ENCODE measurements around the gene EAPP. TPM values are rescaled to one million over a fixed set of nuclear protein-coding genes. Genes with fewer than 3 reads are reported as not detected.
"Not testable (repeated sequence)": the region's sequence is repeated elsewhere in the genome, so short reads cannot be mapped to it uniquely, and the experiment has no call there.

The EAPP gene
- total RNA-seq, 1 donor from 2014 or later, result 43.3 TPM

DNA sequence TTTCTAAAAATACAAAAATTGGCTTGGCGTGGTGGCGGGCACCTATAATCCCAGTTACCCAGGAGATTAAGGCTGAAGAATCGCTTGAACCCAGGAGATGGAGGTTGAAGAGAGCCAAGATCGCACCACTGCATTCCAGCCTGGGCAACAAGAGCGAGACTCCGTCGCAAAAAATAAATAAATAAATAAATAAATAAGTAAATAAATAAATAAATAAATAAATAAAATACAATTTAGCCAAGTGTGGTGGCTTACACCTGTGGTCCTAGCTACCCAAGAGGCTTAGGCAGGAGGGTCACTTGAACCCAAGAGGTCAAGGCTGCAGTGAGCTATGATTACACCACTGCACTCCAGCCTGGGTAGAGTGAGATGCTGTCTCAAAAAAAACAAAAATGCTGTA, 51.0 kb downstream of the EAPP start:
- no peaks in the 10 kb centered on the region for H3K36me3 ChIP-seq (ENCODE audit: control insufficient read depth in 3 of 3, insufficient read depth in 3 of 3, low read length in 3 of 3)
- H3K27me3 ChIP-seq (ENCODE audit: control insufficient read depth in 3 of 3, insufficient read depth in 3 of 3, low read length in 3 of 3), result no peaks in the 10 kb centered on the region
- no peak overlapping the region for H3K4me3 ChIP-seq (ENCODE audit: low read length in 3 of 3)
- no peaks in the 10 kb centered on the region for H3K4me1 ChIP-seq (ENCODE audit: control insufficient read depth in 3 of 3, insufficient read depth in 3 of 3, low read length in 3 of 3)
- H3K9ac ChIP-seq (ENCODE audit: low read depth in 1 of 3, low read length in 3 of 3), result no peak overlapping the region
- no peaks in the 10 kb centered on the region for H3K9me3 ChIP-seq (ENCODE audit: control insufficient read depth in 3 of 3, low read length in 3 of 3)
- no peak overlapping the region for H3K27ac ChIP-seq (ENCODE audit: low read depth, low read length)

DNA sequence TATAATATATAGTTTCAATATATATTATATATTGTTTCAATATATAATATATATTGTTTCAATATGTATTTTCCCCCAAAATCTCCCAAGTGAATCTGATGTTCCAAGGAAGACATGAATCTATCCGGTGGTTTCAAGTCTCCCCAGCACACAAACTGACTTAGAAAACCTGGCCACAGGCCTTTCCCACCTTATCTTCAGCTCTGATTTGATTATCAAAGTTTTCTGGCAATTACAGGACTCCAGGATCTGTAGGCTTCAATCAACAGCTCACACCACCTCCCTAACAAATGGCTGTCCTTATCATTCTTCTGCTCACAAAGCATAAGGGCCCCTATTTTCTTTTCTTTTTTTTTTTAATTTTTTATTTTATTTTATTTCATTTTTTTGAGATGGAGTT, 54.8 kb downstream of the EAPP start:
- Histone ChIP-seq H3K9ac (ENCODE audit: low read depth in 1 of 3, low read length in 3 of 3) (no peak overlapping the region), H3K27ac (ENCODE audit: low read depth, low read length) (no peak overlapping the region), H3K36me3 (ENCODE audit: control insufficient read depth in 3 of 3, insufficient read depth in 3 of 3, low read length in 3 of 3) (no peaks in the 10 kb centered on the region), H3K27me3 (ENCODE audit: control insufficient read depth in 3 of 3, insufficient read depth in 3 of 3, low read length in 3 of 3) (no peaks in the 10 kb centered on the region), H3K4me3 (ENCODE audit: low read length in 3 of 3) (no peak overlapping the region), H3K4me1 (ENCODE audit: control insufficient read depth in 3 of 3, insufficient read depth in 3 of 3, low read length in 3 of 3) (no peaks in the 10 kb centered on the region), H3K9me3 (ENCODE audit: control insufficient read depth in 3 of 3, low read length in 3 of 3) (no peaks in the 10 kb centered on the region)

DNA sequence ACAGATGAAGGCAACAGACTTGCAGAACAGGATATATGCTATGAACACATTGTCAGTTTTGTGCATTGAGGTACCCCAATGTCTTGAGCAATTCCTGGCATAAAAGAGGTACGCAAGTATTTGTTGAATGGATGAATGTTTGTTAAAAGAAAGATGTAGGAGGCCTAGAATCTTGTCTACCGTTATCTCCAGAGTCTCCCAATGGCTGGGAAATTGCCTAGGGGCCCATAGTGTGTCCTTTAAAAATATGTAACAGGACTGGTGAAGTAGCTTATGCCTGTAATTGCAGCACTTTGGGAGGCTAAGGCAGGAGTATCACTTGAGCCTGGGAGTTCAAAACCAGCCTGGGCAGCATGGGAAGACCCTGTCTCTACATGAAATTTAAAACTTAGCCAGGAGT, 57.0 kb downstream of the EAPP start:
- Histone ChIP-seq H3K9ac (ENCODE audit: low read depth in 1 of 3, low read length in 3 of 3) (no peak overlapping the region), H3K4me1 (ENCODE audit: control insufficient read depth in 3 of 3, insufficient read depth in 3 of 3, low read length in 3 of 3) (no peaks in the 10 kb centered on the region), H3K27me3 (ENCODE audit: control insufficient read depth in 3 of 3, insufficient read depth in 3 of 3, low read length in 3 of 3) (no peaks in the 10 kb centered on the region), H3K4me3 (ENCODE audit: low read length in 3 of 3) (no peak overlapping the region), H3K9me3 (ENCODE audit: control insufficient read depth in 3 of 3, low read length in 3 of 3) (no peaks in the 10 kb centered on the region), H3K27ac (ENCODE audit: low read depth, low read length) (no peak overlapping the region), H3K36me3 (ENCODE audit: control insufficient read depth in 3 of 3, insufficient read depth in 3 of 3, low read length in 3 of 3) (no peaks in the 10 kb centered on the region)

DNA sequence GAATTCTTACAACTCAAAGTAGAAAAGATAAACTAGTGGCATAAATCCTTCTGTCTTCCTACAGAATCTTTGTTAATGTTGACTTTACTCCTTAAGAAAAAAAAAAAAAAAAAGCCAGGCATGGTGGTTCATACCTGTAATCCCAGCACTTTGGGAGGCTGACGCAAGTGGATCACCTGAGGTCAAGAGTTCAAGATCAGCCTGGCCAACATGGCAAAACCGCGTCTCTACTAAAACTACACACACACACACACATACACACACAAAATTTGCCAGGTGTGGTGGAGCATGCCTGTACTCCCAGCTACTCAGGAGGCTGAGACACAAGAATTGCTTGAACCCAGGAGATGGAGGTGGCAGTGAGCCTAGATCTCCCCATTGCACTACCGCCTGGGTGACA, 59.8 kb downstream of the EAPP start:
- no peaks in the 10 kb centered on the region for H3K9me3 ChIP-seq (ENCODE audit: control insufficient read depth in 3 of 3, low read length in 3 of 3)
- no peaks in the 10 kb centered on the region for H3K27me3 ChIP-seq (ENCODE audit: control insufficient read depth in 3 of 3, insufficient read depth in 3 of 3, low read length in 3 of 3)
- no peaks in the 10 kb centered on the region for H3K4me1 ChIP-seq (ENCODE audit: control insufficient read depth in 3 of 3, insufficient read depth in 3 of 3, low read length in 3 of 3)
- H3K36me3 ChIP-seq (ENCODE audit: control insufficient read depth in 3 of 3, insufficient read depth in 3 of 3, low read length in 3 of 3), result no peaks in the 10 kb centered on the region
- no peak overlapping the region for H3K9ac ChIP-seq (ENCODE audit: low read depth in 1 of 3, low read length in 3 of 3)
- H3K27ac ChIP-seq (ENCODE audit: low read depth, low read length), result no peak overlapping the region
- H3K4me3 ChIP-seq (ENCODE audit: low read length in 3 of 3), result no peak overlapping the region

DNA sequence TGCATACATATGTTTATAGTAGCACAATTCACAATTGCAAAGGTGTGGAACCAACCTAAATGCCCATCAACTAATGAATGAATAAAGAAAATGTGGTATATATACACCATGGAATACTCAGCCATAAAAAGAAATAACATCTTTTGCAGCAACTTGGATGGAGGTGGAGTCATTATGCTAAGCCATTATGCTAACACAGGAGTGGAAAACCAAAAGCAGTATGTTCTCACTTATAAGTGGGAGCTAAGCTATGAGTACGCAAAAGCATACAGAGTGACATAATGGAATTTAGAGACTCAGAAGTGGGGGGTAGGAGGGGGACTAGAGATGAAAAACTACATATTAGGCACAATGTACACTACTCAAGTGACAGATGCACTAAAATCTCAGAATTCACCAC, 61.2 kb downstream of the EAPP start:
- Histone ChIP-seq H3K36me3 (ENCODE audit: control insufficient read depth in 3 of 3, insufficient read depth in 3 of 3, low read length in 3 of 3) (no peaks in the 10 kb centered on the region), H3K4me3 (ENCODE audit: low read length in 3 of 3) (no peak overlapping the region), H3K27me3 (ENCODE audit: control insufficient read depth in 3 of 3, insufficient read depth in 3 of 3, low read length in 3 of 3) (no peaks in the 10 kb centered on the region), H3K9me3 (ENCODE audit: control insufficient read depth in 3 of 3, low read length in 3 of 3) (no peaks in the 10 kb centered on the region), H3K27ac (ENCODE audit: low read depth, low read length) (no peak overlapping the region), H3K4me1 (ENCODE audit: control insufficient read depth in 3 of 3, insufficient read depth in 3 of 3, low read length in 3 of 3) (no peaks in the 10 kb centered on the region), H3K9ac (ENCODE audit: low read depth in 1 of 3, low read length in 3 of 3) (no peak overlapping the region)

DNA sequence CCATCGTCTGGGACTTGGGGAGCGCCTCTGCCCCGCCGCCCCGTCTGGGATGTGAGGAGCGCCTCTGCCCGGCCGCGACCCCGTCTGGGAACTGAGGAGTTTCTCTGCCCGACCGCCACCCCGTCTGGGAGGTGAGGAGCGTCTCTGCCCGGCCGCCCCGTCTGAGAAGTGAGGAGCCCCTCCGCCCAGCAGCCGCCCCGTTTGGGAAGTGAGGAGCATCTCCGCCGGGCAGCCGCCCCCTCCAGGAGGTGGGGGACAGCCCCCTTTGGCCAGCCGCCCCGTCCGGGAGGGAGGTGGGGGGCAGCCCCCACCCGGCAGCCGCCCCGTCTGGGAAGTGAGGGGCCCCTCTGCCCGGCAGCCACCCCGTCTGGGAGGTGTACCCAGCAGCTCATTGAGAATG, 63.5 kb downstream of the EAPP start:
- H3K9me3 ChIP-seq (ENCODE audit: control insufficient read depth in 3 of 3, low read length in 3 of 3); H3K27me3 ChIP-seq (ENCODE audit: control insufficient read depth in 3 of 3, insufficient read depth in 3 of 3, low read length in 3 of 3); H3K4me3 ChIP-seq (ENCODE audit: low read length in 3 of 3): not testable (repeated sequence)

DNA sequence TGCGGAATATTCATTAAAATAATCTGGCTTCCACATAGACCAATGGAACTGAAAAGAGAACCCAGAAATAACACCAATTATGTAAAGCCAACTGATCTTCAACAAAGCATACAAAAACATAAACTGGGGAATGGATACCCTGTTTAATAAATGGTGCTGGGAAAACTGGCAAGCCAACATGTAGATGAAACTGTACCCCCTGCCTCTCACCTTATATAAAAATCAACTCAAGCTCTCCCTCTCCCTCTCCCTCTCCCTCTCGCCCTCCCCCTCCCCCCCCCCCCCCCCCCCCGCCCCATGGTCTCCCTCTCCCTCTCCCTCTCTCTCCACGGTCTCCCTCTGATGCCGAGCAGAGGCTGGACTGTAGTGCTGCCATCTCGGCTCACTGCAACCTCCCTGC, 64.3 kb downstream of the EAPP start:
- Histone ChIP-seq H3K27me3 (ENCODE audit: control insufficient read depth in 3 of 3, insufficient read depth in 3 of 3, low read length in 3 of 3) (no peaks in the 10 kb centered on the region), H3K9ac (ENCODE audit: low read depth in 1 of 3, low read length in 3 of 3) (no peak overlapping the region), H3K4me3 (ENCODE audit: low read length in 3 of 3) (no peak overlapping the region), H3K27ac (ENCODE audit: low read depth, low read length) (no peak overlapping the region), H3K36me3 (ENCODE audit: control insufficient read depth in 3 of 3, insufficient read depth in 3 of 3, low read length in 3 of 3) (no peaks in the 10 kb centered on the region), H3K9me3 (ENCODE audit: control insufficient read depth in 3 of 3, low read length in 3 of 3) (no peaks in the 10 kb centered on the region), H3K4me1 (ENCODE audit: control insufficient read depth in 3 of 3, insufficient read depth in 3 of 3, low read length in 3 of 3) (no peaks in the 10 kb centered on the region)

More for the DNA sequence above, 63.5 kb downstream of the EAPP start:
- not testable (repeated sequence) for H3K9ac ChIP-seq (ENCODE audit: low read depth in 1 of 3, low read length in 3 of 3); H3K4me1 ChIP-seq (ENCODE audit: control insufficient read depth in 3 of 3, insufficient read depth in 3 of 3, low read length in 3 of 3); H3K36me3 ChIP-seq (ENCODE audit: control insufficient read depth in 3 of 3, insufficient read depth in 3 of 3, low read length in 3 of 3); H3K27ac ChIP-seq (ENCODE audit: low read depth, low read length)

DNA sequence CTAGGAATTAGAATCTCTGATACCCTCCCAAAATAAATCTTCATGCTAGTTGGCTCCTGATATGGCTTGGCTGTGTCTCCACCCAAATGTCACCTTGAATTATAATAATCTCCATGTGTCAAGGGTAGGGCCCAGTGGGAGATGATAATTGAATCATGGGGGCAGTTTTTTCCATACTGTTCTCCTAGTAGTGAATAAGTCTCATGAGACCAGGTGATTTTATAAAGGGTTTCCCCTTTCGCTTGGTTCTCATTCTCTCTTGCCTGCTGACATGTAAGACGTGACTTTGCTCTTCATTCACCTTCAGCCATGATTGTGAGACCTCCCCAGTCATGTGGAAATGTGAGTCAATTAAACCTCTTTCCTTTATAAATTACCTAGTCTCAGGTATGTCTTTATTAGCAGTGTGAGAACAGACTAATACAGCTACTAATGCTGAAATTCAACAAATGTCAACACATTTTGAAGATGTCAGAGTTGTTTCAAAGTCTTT, 65.3 kb downstream of the EAPP start:
- no peak overlapping the region for H3K27ac ChIP-seq (ENCODE audit: low read depth, low read length)

DNA sequence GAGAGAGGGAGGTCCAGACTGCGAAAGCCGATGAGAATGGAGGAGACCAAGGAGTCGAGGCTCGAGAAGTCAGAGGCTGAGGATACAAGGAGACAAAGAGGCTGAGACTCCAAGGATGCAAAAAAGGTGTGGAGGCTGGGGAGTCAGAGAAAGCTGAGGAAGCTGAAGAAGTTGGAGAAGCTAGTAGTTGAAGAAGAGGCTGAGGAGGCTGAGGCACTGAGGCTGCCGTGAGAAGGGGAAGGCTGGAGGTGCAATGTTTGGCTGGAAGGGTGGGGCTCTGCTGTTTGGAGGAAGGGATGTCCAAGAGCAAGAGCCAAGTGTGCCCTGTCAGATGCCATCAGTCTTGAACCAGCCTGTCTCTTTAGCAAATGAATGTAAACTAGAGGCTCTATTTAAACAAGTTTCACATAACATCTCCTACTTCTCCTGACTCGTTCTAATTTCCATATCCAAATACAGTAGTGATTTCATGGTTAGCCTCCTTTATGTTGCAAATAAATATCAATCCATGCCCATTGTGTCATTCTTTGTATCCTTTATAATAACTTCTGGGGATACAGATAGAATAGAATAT, 66.7 kb downstream of the EAPP start:
- no peak overlapping the region for H3K27ac ChIP-seq (ENCODE audit: low read depth, low read length)
- no peaks in the 10 kb centered on the region for H3K9me3 ChIP-seq (ENCODE audit: control insufficient read depth in 3 of 3, low read length in 3 of 3)
- H3K4me1 ChIP-seq (ENCODE audit: control insufficient read depth in 3 of 3, insufficient read depth in 3 of 3, low read length in 3 of 3), result no peaks in the 10 kb centered on the region
- no peaks in the 10 kb centered on the region for H3K27me3 ChIP-seq (ENCODE audit: control insufficient read depth in 3 of 3, insufficient read depth in 3 of 3, low read length in 3 of 3)
- no peaks in the 10 kb centered on the region for H3K36me3 ChIP-seq (ENCODE audit: control insufficient read depth in 3 of 3, insufficient read depth in 3 of 3, low read length in 3 of 3)
- H3K9ac ChIP-seq (ENCODE audit: low read depth in 1 of 3, low read length in 3 of 3), result no peak overlapping the region
- no peak overlapping the region for H3K4me3 ChIP-seq (ENCODE audit: low read length in 3 of 3)

More for the DNA sequence above, 65.3 kb downstream of the EAPP start:
- no peak overlapping the region for H3K4me3 ChIP-seq (ENCODE audit: low read length in 3 of 3)
- H3K27me3 ChIP-seq (ENCODE audit: control insufficient read depth in 3 of 3, insufficient read depth in 3 of 3, low read length in 3 of 3), result no peaks in the 10 kb centered on the region
- no peaks in the 10 kb centered on the region for H3K4me1 ChIP-seq (ENCODE audit: control insufficient read depth in 3 of 3, insufficient read depth in 3 of 3, low read length in 3 of 3)
- H3K9ac ChIP-seq (ENCODE audit: low read depth in 1 of 3, low read length in 3 of 3), result no peak overlapping the region
- no peaks in the 10 kb centered on the region for H3K9me3 ChIP-seq (ENCODE audit: control insufficient read depth in 3 of 3, low read length in 3 of 3)
- H3K36me3 ChIP-seq (ENCODE audit: control insufficient read depth in 3 of 3, insufficient read depth in 3 of 3, low read length in 3 of 3), result no peaks in the 10 kb centered on the region

DNA sequence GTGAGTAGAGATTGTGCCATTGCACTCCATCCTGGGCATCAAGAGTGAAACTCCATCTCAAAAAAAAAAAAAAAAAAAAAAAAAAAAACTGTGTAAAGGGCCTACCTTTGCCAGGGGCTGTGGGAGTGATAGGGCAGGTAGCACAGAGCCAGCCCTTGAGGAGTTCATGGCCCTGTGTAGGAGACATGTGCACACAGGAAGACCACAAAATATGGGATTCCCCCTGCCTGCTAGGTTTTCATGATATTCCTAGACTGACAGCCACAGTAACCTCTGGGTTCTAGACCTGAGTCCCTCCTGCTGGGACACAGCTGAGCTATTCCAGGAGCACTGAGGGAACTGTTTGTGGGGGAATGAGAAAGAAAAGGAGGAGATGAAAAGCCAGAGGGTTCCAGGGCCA, 69.2 kb downstream of the EAPP start:
- Histone ChIP-seq H3K4me3 (ENCODE audit: low read length in 3 of 3) (no peak overlapping the region), H3K27me3 (ENCODE audit: control insufficient read depth in 3 of 3, insufficient read depth in 3 of 3, low read length in 3 of 3) (no peaks in the 10 kb centered on the region), H3K9ac (ENCODE audit: low read depth in 1 of 3, low read length in 3 of 3) (no peak overlapping the region), H3K4me1 (ENCODE audit: control insufficient read depth in 3 of 3, insufficient read depth in 3 of 3, low read length in 3 of 3) (no peaks in the 10 kb centered on the region), H3K9me3 (ENCODE audit: control insufficient read depth in 3 of 3, low read length in 3 of 3) (no peaks in the 10 kb centered on the region), H3K27ac (ENCODE audit: low read depth, low read length) (no peak overlapping the region), H3K36me3 (ENCODE audit: control insufficient read depth in 3 of 3, insufficient read depth in 3 of 3, low read length in 3 of 3) (no peaks in the 10 kb centered on the region)

All from skeletal muscle tissue (tissue), 4 donors.